HepG2 (cell line): ENCODE data around the gene EPB41L2. TPM values are rescaled to one million over a fixed set of nuclear protein-coding genes. Genes with fewer than 3 reads are reported as not detected.

Source experiments
- CBX5 ChIP-seq: sonication (generic); formaldehyde crosslinking; IDR thresholded peaks from 2 replicates; pipeline ENCODE4 v1.4.0; 2020; ENCODE audit warnings: missing genetic modification reagents, borderline replicate concordance
- CHD2 ChIP-seq: IDR thresholded peaks from 2 replicates; pipeline ENCODE4 v1.6.1; 2011; ENCODE audit warnings: low read depth, low read length, improper control_type of control experiment
- ELF3 ChIP-seq: IDR thresholded peaks from 2 replicates; pipeline ENCODE4 v1.6.1; 2016; ENCODE audit warnings: missing genetic modification reagents, missing compliant biosample characterization
- GABPB1 ChIP-seq: IDR thresholded peaks from 2 replicates; pipeline ENCODE4 v1.6.1; 2016; ENCODE audit warnings: mild to moderate bottlenecking, missing genetic modification reagents, moderate library complexity, missing compliant biosample characterization
- HINFP ChIP-seq: sonication (generic); formaldehyde crosslinking; IDR thresholded peaks from 2 replicates; pipeline ENCODE4 v1.4.0; 2020; ENCODE audit warnings: low read depth, mild to moderate bottlenecking, missing genetic modification reagents
- IKZF4 ChIP-seq: sonication (generic); formaldehyde crosslinking; IDR thresholded peaks from 2 replicates; pipeline ENCODE4 v1.5.1; 2020; ENCODE audit warnings: borderline replicate concordance, mild to moderate bottlenecking, low read depth, missing genetic modification reagents; ENCODE audit errors: not compliant biosample characterization
- IRF9 ChIP-seq: sonication (generic); formaldehyde crosslinking; IDR thresholded peaks from 2 replicates; pipeline ENCODE4 v1.8.0; 2022; ENCODE audit warnings: missing genetic modification reagents, mild to moderate bottlenecking, borderline replicate concordance
- KLF6 ChIP-seq: IDR thresholded peaks from 2 replicates; pipeline ENCODE4 v1.8.0; 2016; ENCODE audit warnings: missing biosample characterization, missing genetic modification reagents
- LBX2 ChIP-seq: sonication (generic); formaldehyde crosslinking; IDR thresholded peaks from 2 replicates; pipeline ENCODE4 v1.5.0; 2020; ENCODE audit warnings: missing genetic modification reagents, mild to moderate bottlenecking, borderline replicate concordance
- MLX ChIP-seq: IDR thresholded peaks from 2 replicates; pipeline ENCODE4 v1.6.1; 2016
- NR2F2 ChIP-seq: IDR thresholded peaks from 2 replicates; pipeline ENCODE4 v1.6.1; 2012; ENCODE audit warnings: low read depth, inconsistent platforms, borderline replicate concordance
- ONECUT2 ChIP-seq: sonication (generic); formaldehyde crosslinking; IDR thresholded peaks from 2 replicates; pipeline ENCODE4 v1.4.0; 2020; ENCODE audit warnings: missing genetic modification reagents
- PCBP1 ChIP-seq: fragments of 200-400 bp; formaldehyde crosslinking; IDR thresholded peaks from 2 replicates; pipeline ENCODE4 v1.6.1; 2017; ENCODE audit warnings: mild to moderate bottlenecking, low read depth, low read length, borderline replicate concordance
- RORA ChIP-seq: sonication (generic); formaldehyde crosslinking; IDR thresholded peaks from 2 replicates; pipeline ENCODE4 v1.5.0; 2020; ENCODE audit warnings: mild to moderate bottlenecking, missing genetic modification reagents, moderate library complexity
- SP1 ChIP-seq, 2 experiments: fragments of 450-650 bp in 1 of 2; sonication (generic) in 1 of 2; formaldehyde crosslinking in 1 of 2; IDR thresholded peaks; 2 replicates each; pipeline versions ENCODE4 v1.4.0 to v1.6.1; 2016 to 2020; ENCODE audit warnings: missing genetic modification reagents in 1 of 2
- TRIM22 ChIP-seq: fragments of 450-650 bp; IDR thresholded peaks from 2 replicates; pipeline ENCODE4 v1.6.1; 2017
- YEATS4 ChIP-seq: sonication (generic); formaldehyde crosslinking; IDR thresholded peaks from 2 replicates; pipeline ENCODE4 v1.4.0; 2020; ENCODE audit warnings: missing genetic modification reagents, borderline replicate concordance
- ZMYM3 ChIP-seq: sonication (generic); formaldehyde crosslinking; IDR thresholded peaks from 2 replicates; pipeline ENCODE4 v1.5.1; 2020; ENCODE audit warnings: mild to moderate bottlenecking, missing genetic modification reagents
- ZNF143 ChIP-seq: sonication (generic); formaldehyde crosslinking; IDR thresholded peaks from 2 replicates; pipeline ENCODE4 v1.4.0; 2020; ENCODE audit warnings: missing genetic modification reagents
- ZNF672 ChIP-seq: sonication (generic); formaldehyde crosslinking; IDR thresholded peaks from 2 replicates; pipeline ENCODE4 v1.8.1; 2022; ENCODE audit warnings: missing genetic modification reagents
- ZSCAN12 ChIP-seq: sonication (generic); formaldehyde crosslinking; IDR thresholded peaks from 2 replicates; pipeline ENCODE4 v1.9.0; 2021; ENCODE audit warnings: mild to moderate bottlenecking, missing genetic modification reagents
- polyA plus RNA-seq, 8 experiments: library from polyadenylated mRNA; depleted of rRNA in 3 of 8; stranded (reverse) in 7 of 8; unstranded in 1 of 8; fragments of >200 nt; fragmentation: Illumina TruSeq in 4 of 8; extraction: Trizol in 4 of 8; gene quantifications; 2 replicates each; pipeline versions ENCODE4 v1.2.1 to v1.2.3, GENCODE V29; 2011 to 2016; ENCODE audit warnings: low read depth in 4 of 8, missing spikeins in 1 of 8, mixed read lengths in 1 of 8; ENCODE audit not compliant: insufficient read depth in 1 of 8
- total RNA-seq, 5 experiments: library from RNA; depleted of rRNA; stranded (reverse); fragments of >200 nt; fragmentation: Illumina TruSeq; extraction: Trizol; gene quantifications; 2 replicates each; pipeline ENCODE4 v1.2.3, GENCODE V29; 2016; ENCODE audit warnings: low read depth in 1 of 5

EPB41L2 gene
- total and polyA plus RNA-seq, 2 of the 13 experiments (the other 11 are each of a cell fraction or from before 2014, with no cell fraction given) = 41.7 to 56.4 TPM

- TF ChIP-seq LBX2 (CRISPR knock-in tag) (peak; percentile 17; the same call in 1 of the 2 replicates), HINFP (CRISPR knock-in tag) (no peak), KLF6 (CRISPR knock-in tag) (0 out of 2 replicates have a peak, but pooled peaks have one; percentile 56), GABPB1 (no peak; the same call in 1 of the 2 replicates), MLX (peak; percentile 74), CHD2 (no peak; the same call in 1 of the 2 replicates), ZSCAN12 (CRISPR knock-in tag) (no peak), NR2F2 (peak; percentile 70), PCBP1 (no peak), YEATS4 (CRISPR knock-in tag) (peak; percentile 58), TRIM22 (no peak), RORA (no peak), IRF9 (CRISPR knock-in tag) (peak; percentile 84; the same call in 1 of the 2 replicates), CBX5 (CRISPR knock-in tag) (0 out of 2 replicates have a peak, but pooled peaks have one; percentile 50), SP1 (IDR thresholded peaks at IDR 0.05) (no peak), SP1 (CRISPR knock-in tag; IDR thresholded peaks at IDR 0.05) (no peak), ELF3 (CRISPR knock-in tag) (peak; percentile 56; the same call in 1 of the 2 replicates), IKZF4 (CRISPR knock-in tag) (no peak), ZNF672 (CRISPR knock-in tag) (no peak), ZNF143 (CRISPR knock-in tag) (no peak), ONECUT2 (CRISPR knock-in tag) (peak; percentile 7; the same call in 1 of the 2 replicates), ZMYM3 (CRISPR knock-in tag) (no peak)
Observed at GRCh38 chr6:130827247-130828149, 235.5 kb downstream of the EPB41L2 start, which contains the start of gene SMLR1 (continued).
